ENCODE data around the gene PRSS33. TPM values are rescaled to one million over a fixed set of nuclear protein-coding genes. Genes with fewer than 3 reads are reported as not detected.

The PRSS33 gene
- total and polyA plus RNA-seq, 2 donors from 2014 or later: not detected

DNA sequence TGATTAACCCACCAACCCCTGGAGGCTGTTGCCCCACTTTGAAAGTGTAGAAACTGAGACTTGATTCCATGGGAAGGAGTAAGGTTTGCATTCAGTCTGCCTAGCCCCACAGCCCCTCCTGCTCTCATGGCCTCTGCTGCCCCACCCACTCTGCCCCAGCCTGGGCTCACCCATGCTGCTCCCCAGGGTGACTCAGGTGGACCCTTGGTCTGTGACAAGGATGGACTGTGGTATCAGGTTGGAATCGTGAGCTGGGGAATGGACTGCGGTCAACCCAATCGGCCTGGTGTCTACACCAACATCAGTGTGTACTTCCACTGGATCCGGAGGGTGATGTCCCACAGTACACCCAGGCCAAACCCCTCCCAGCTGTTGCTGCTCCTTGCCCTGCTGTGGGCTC lies 17.4 kb upstream of the PRSS33 start:
- TF ChIP-seq, protein P1, sequence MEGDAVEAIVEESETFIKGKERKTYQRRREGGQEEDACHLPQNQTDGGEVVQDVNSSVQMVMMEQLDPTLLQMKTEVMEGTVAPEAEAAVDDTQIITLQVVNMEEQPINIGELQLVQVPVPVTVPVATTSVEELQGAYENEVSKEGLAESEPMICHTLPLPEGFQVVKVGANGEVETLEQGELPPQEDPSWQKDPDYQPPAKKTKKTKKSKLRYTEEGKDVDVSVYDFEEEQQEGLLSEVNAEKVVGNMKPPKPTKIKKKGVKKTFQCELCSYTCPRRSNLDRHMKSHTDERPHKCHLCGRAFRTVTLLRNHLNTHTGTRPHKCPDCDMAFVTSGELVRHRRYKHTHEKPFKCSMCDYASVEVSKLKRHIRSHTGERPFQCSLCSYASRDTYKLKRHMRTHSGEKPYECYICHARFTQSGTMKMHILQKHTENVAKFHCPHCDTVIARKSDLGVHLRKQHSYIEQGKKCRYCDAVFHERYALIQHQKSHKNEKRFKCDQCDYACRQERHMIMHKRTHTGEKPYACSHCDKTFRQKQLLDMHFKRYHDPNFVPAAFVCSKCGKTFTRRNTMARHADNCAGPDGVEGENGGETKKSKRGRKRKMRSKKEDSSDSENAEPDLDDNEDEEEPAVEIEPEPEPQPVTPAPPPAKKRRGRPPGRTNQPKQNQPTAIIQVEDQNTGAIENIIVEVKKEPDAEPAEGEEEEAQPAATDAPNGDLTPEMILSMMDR (IDR thresholded peaks at IDR 0.05; ENCODE audit: borderline replicate concordance, extremely low read depth, insufficient read depth): no peak
- Histone ChIP-seq H3K9ac (ENCODE audit: low read length in 3 of 3) (no peak overlapping the region), H3K27ac (ENCODE audit: low read depth in 2 of 2, low read length in 2 of 2) (no peak overlapping the region), H3K27me3 (ENCODE audit: control insufficient read depth, insufficient read depth, low read length) (no peaks in the 10 kb centered on the region), H3K9me3 (ENCODE audit: control insufficient read depth in 2 of 3, insufficient read depth in 1 of 3, low read length in 3 of 3) (peaks cover 0 to 9% (median 0%) of the 10 kb centered on the region in 3 donors), H3K36me3 (ENCODE audit: control insufficient read depth in 2 of 3, insufficient read depth in 3 of 3, low read length in 3 of 3) (no peaks in the 10 kb centered on the region), H3K4me1 (ENCODE audit: control insufficient read depth in 2 of 3, insufficient read depth in 2 of 3, low read depth in 1 of 3, low read length in 3 of 3) (no peaks in the 10 kb centered on the region), H3K4me3 (ENCODE audit: low read length in 3 of 3) (no peak overlapping the region)
- intact Hi-C loops (cut with DNase I): no loop called here
- DNase-seq: no peak
- FAIRE-seq: no peak

DNA sequence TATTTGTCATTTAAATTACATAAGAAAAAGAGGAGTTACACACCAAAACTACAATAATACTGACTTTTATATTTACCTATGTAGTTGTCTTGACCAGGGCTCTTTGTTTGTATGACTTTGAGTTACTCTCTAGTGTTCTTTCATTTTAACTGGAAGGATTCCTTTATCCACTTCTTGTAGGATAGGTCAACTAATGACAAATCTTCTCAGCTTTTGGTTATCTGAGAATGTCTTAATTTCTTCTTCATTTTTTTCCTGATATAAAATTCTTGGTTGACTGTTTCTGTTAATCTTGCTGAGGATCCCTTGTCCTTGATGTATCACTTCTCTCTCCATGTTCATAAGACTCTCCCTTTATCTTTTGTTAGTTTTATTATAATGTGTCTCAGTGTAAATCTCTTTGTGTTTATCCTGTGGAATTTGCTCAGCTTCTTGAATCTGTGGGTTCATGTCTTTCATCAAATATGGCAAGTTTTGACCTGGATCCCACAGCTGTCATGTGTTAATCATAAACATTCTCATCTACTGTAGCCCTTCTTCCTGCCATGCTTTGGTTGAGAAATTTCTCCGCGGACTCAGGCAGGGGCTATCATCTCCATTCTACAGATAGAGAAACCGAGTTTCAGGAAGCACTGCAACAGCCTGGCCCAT lies 16.3 kb upstream of the PRSS33 start:
- H3K9me3 ChIP-seq (ENCODE audit: control insufficient read depth in 2 of 3, insufficient read depth in 1 of 3, low read length in 3 of 3): peaks cover 0 to 9% (median 0%) of the 10 kb centered on the region in 3 donors
- intact Hi-C loops (cut with DNase I): no loop called here
- no peak overlapping the region for H3K4me3 ChIP-seq (ENCODE audit: low read length in 3 of 3)
- H3K27me3 ChIP-seq (ENCODE audit: control insufficient read depth, insufficient read depth, low read length): no peaks in the 10 kb centered on the region
- H3K27ac ChIP-seq (ENCODE audit: low read depth in 2 of 2, low read length in 2 of 2): no peak overlapping the region
- H3K9ac ChIP-seq (ENCODE audit: low read length in 3 of 3): no peak overlapping the region
- DNase-seq: no peak
- H3K36me3 ChIP-seq (ENCODE audit: control insufficient read depth in 2 of 3, insufficient read depth in 3 of 3, low read length in 3 of 3): no peaks in the 10 kb centered on the region
- TF ChIP-seq, protein P1 (IDR thresholded peaks at IDR 0.05; ENCODE audit: borderline replicate concordance, extremely low read depth, insufficient read depth): no peak
- H3K4me1 ChIP-seq (ENCODE audit: control insufficient read depth in 2 of 3, insufficient read depth in 2 of 3, low read depth in 1 of 3, low read length in 3 of 3): no peaks in the 10 kb centered on the region
- FAIRE-seq: no peak

DNA sequence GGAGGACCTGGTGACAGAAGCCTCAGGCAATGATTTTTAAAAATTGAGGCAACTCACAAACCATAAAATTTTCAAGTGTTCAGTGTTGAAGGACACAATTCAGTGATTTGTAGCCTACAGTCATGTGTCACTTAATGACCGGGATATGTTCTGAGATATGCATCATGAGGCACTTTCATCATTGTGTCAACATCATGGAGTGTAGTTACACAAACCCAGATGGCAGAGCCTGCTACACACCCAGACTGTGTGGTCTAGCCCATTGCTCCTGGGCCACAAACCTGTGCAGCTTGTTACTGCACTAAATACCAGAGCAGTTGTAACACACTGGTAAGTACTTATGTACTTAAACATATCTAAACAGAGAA lies 12.5 kb upstream of the PRSS33 start:
- Histone ChIP-seq H3K4me1 (ENCODE audit: control insufficient read depth in 2 of 3, insufficient read depth in 2 of 3, low read depth in 1 of 3, low read length in 3 of 3) (no peaks in the 10 kb centered on the region), H3K9me3 (ENCODE audit: control insufficient read depth in 2 of 3, insufficient read depth in 1 of 3, low read length in 3 of 3) (peaks cover 0 to 9% (median 0%) of the 10 kb centered on the region in 3 donors), H3K27ac (ENCODE audit: low read depth in 2 of 2, low read length in 2 of 2) (no peak overlapping the region), H3K9ac (ENCODE audit: low read length in 3 of 3) (no peak overlapping the region), H3K4me3 (ENCODE audit: low read length in 3 of 3) (no peak overlapping the region), H3K36me3 (ENCODE audit: control insufficient read depth in 2 of 3, insufficient read depth in 3 of 3, low read length in 3 of 3) (no peaks in the 10 kb centered on the region), H3K27me3 (ENCODE audit: control insufficient read depth, insufficient read depth, low read length) (no peaks in the 10 kb centered on the region)
- DNase-seq (peak in 3 of 5 donors; percentile 20 to 34 (median 23)), FAIRE-seq (no peak)
- intact Hi-C loops (cut with DNase I): no loop called here
- TF ChIP-seq, protein P1 (IDR thresholded peaks at IDR 0.05; ENCODE audit: borderline replicate concordance, extremely low read depth, insufficient read depth): no peak
